Activated B cell treated with CpG ODN at 0.5 μM for 24 hours (primary cell): ENCODE measurements around the gene USP24. TPM values are rescaled to one million over a fixed set of nuclear protein-coding genes. Genes with fewer than 3 reads are reported as not detected.

ENCODE experiments used
- ATAC-seq: fragments of 200-7000 bp; cut with Tn5 transposase; one replicate; pipeline ENCODE4 v1.10.0; 2021; ENCODE audit warnings: low read depth, mild to moderate bottlenecking, moderate library complexity
- CTCF ChIA-PET: fragments of 350-600 bp; sonication (Branson Sonifier 250); formaldehyde crosslinking; loops from one replicate; lab custom pipeline; 2021; ENCODE audit warnings: antibody characterized with exemption; lab: Charles Lee
- POLR2A ChIA-PET: fragments of 350-600 bp; sonication (Branson Sonifier 250); formaldehyde crosslinking; loops from one replicate; lab custom pipeline; 2021; ENCODE audit warnings: antibody characterized with exemption; lab: Charles Lee
- DNase-seq: peaks from one replicate; pipeline ENCODE4 v3.0.0; 2022
- H3K27ac Mint-ChIP-seq: one replicate; pipeline ENCODE4 v1.8.0; 2020; ENCODE audit warnings: mixed read lengths
- H3K27me3 Mint-ChIP-seq: one replicate; pipeline ENCODE4 v1.8.0; 2021; ENCODE audit warnings: mixed read lengths
- H3K36me3 Mint-ChIP-seq: one replicate; pipeline ENCODE4 v1.8.0; 2021; ENCODE audit warnings: low read depth, mixed read lengths
- H3K4me1 Mint-ChIP-seq: one replicate; pipeline ENCODE4 v1.8.0; 2021; ENCODE audit warnings: mixed read lengths
- H3K4me3 Mint-ChIP-seq: one replicate; pipeline ENCODE4 v1.8.0; 2020; ENCODE audit warnings: mild to moderate bottlenecking, mixed read lengths
- H3K9me3 Mint-ChIP-seq: one replicate; pipeline ENCODE4 v1.8.0; 2020; ENCODE audit warnings: mixed read lengths
- intact Hi-C: fragments of 100-400 bp; cut with micrococcal nuclease; formaldehyde crosslinking; loops from one replicate; pipeline ENCODE4 v1.15.1; 2024
- total RNA-seq: library from RNA; stranded (reverse); gene quantifications from 2 replicates; pipeline ENCODE4 v1.2.3, GENCODE V29; 2022
- TF ChIP-seq, protein P1 (sequence below): fragments of 200-600 bp; IDR thresholded peaks from one replicate; pipeline ENCODE4 v1.8.0; 2022; ENCODE audit warnings: antibody characterized with exemption, mild to moderate bottlenecking

Gene USP24
- total RNA-seq, 1 donor from 2014 or later, result 91.4 TPM

DNA sequence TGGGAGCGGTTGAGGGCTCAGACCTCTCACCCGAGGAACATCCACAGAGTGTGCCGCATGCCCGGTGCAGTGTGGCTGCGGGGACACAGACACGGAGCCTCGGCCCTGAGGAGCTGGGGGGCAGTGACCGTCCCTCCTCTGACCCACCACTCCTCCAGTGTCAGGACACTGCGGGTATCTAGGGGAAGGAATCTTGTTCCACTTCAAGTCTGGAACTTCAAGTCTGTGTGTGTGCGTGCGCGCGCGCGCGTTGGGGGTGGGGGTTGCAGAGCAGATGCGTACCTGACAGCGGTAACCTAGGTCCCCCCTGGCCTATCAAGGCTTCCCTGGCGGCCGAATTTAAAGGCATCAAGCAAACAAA is 158.6 kb downstream of the USP24 start:
- intact Hi-C loops, result no loop called here
- Mint-ChIP-seq H3K4me3 (no peak overlapping the region), H3K27me3 (no peaks in the 10 kb centered on the region), H3K27ac (no peak overlapping the region), H3K4me1 (no peaks in the 10 kb centered on the region), H3K9me3 (no peaks in the 10 kb centered on the region), H3K36me3 (no peaks in the 10 kb centered on the region)
- no peak for DNase-seq
- TF ChIP-seq, protein P1, sequence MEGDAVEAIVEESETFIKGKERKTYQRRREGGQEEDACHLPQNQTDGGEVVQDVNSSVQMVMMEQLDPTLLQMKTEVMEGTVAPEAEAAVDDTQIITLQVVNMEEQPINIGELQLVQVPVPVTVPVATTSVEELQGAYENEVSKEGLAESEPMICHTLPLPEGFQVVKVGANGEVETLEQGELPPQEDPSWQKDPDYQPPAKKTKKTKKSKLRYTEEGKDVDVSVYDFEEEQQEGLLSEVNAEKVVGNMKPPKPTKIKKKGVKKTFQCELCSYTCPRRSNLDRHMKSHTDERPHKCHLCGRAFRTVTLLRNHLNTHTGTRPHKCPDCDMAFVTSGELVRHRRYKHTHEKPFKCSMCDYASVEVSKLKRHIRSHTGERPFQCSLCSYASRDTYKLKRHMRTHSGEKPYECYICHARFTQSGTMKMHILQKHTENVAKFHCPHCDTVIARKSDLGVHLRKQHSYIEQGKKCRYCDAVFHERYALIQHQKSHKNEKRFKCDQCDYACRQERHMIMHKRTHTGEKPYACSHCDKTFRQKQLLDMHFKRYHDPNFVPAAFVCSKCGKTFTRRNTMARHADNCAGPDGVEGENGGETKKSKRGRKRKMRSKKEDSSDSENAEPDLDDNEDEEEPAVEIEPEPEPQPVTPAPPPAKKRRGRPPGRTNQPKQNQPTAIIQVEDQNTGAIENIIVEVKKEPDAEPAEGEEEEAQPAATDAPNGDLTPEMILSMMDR, result no peak
- ChIA-PET POLR2A (no interaction called here), CTCF (no interaction called here)
- no peak for ATAC-seq

DNA sequence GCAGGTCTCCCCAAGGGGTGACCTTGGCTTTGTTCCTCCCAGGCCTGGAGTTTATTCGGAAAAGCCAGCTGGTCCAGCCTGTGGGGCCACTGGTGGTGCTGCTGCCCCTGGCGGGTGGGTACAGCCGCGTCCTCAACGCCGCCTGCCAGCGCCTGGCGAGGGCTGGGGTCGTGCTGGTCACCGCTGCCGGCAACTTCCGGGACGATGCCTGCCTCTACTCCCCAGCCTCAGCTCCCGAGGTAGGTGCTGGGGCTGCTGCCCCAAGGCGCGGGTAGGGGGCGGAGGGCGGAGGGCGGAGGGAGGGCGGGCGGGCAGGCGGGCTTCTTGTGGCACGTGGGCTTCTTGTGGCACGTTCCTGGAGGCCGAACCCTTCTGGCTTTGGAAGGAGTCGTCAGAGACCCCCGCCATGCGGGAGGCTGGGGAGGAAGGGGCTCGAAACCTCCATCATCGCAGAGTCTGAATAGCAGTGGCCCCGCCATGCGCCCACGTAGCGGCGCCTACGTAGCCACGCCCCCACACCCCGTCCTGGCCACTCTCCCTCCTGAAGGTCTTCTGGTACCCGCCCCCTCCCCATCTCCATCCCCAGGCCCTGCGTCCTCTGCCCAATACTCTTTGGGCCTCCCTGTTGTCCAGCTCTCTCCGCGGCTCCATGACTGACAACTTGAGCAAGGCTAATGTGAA is 159.1 kb downstream of the USP24 start:
- ATAC-seq (no peak), DNase-seq (no peak)
- H3K27me3 Mint-ChIP-seq, result no peaks in the 10 kb centered on the region
- H3K36me3 Mint-ChIP-seq, result no peaks in the 10 kb centered on the region
- H3K9me3 Mint-ChIP-seq, result no peaks in the 10 kb centered on the region
- no peak overlapping the region for H3K4me3 Mint-ChIP-seq
- no peak overlapping the region for H3K27ac Mint-ChIP-seq
- H3K4me1 Mint-ChIP-seq, result no peaks in the 10 kb centered on the region
- CTCF ChIA-PET, result no interaction called here
- TF ChIP-seq, protein P1, result no peak
- intact Hi-C loops, result no loop called here
- POLR2A ChIA-PET, result no interaction called here

DNA sequence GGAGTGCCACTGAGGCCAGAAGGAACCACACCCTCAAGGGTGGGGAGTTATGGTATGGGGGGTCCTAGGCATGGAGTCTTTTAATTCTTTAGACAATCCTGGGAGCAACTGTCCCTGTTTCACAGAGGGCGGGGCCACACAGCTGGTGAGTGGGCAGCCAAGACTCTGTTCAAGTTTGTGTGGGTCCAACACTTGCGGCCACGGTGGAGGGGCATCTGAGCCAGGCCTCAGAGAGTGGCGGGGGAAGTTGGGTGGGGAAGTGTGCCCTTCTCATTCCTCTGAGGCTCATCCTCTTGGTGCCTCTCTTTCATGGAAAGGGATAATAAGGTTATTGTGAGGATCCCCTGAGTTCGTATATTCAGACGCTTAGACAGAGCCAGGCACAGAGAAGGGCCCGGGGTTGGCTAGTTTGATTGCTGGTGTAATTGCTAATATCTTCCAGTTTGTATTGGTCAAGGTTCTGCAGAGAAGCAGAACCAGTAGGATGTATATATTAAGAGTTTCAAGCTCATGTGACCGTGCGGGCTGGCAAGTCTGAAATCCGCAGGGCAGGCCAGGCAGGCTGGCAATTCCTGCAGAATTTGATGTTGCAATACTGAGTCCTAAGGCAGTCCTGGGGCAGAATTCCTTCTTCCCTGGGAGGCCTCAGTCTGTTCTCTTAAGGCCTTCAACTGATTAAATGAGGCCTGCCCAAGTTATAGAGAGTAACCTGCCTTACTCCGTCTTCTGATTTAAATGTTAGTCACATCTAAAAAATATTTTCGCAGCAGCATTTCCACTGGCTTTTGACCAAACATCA is 159.9 kb downstream of the USP24 start:
- ATAC-seq, result no peak
- TF ChIP-seq, protein P1, result no peak
- Mint-ChIP-seq H3K36me3 (no peaks in the 10 kb centered on the region), H3K27ac (no peak overlapping the region), H3K9me3 (no peaks in the 10 kb centered on the region), H3K27me3 (no peaks in the 10 kb centered on the region), H3K4me3 (no peak overlapping the region), H3K4me1 (no peaks in the 10 kb centered on the region)
- intact Hi-C loops, result no loop called here
- ChIA-PET POLR2A (no interaction called here), CTCF (no interaction called here)
- no peak for DNase-seq

DNA sequence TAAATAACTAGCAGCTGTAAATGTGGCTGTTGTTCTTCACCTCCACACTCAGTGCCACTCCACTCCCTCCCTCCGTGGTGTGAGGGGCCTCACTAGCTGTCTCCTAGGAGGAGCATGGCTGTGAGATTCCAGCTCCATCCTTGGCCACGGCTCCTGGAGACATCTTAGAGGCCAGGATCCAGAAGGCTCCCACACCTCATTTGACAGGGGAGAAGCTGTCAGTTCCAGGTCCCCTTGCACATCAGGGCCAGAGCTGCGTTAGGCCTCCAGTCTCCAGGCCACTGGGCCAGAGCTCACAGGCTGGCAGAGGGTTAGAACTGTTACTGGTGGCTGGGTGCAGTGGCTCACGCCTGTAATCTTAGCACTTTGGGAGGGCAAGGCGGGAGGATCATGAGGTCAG is 160.8 kb downstream of the USP24 start:
- H3K27me3 Mint-ChIP-seq, result no peaks in the 10 kb centered on the region
- no peak for ATAC-seq

More for the DNA sequence above, 160.8 kb downstream of the USP24 start:
- no peaks in the 10 kb centered on the region for H3K36me3 Mint-ChIP-seq
- no peak overlapping the region for H3K4me3 Mint-ChIP-seq
- CTCF ChIA-PET, result no interaction called here
- H3K4me1 Mint-ChIP-seq, result no peaks in the 10 kb centered on the region
- no peak for DNase-seq
- TF ChIP-seq, protein P1, result no peak
- POLR2A ChIA-PET, result no interaction called here
- no peak overlapping the region for H3K27ac Mint-ChIP-seq
- H3K9me3 Mint-ChIP-seq, result no peaks in the 10 kb centered on the region
- intact Hi-C loops, result no loop called here
